Endodermal cell (in vitro differentiated cells): ENCODE data around the gene NLGN1. TPM values are rescaled to one million over a fixed set of nuclear protein-coding genes. Genes with fewer than 3 reads are reported as not detected.
"Not testable (repeated sequence)": the region's sequence is repeated elsewhere in the genome, so short reads cannot be mapped to it uniquely, and the experiment has no call there.

Source experiments
- DNase-seq: peaks from one replicate; pipeline ENCODE4 v3.0.0-alpha.2; 2017
- H3K27ac ChIP-seq: 2 replicates; pipeline ENCODE4 v1.5.1; 2013; ENCODE audit warnings: mild to moderate bottlenecking, low read depth, low read length, moderate library complexity
- H3K27me3 ChIP-seq: 2 replicates; pipeline ENCODE4 v1.6.1; 2013; ENCODE audit warnings: mild to moderate bottlenecking, low read length, moderate library complexity; ENCODE audit not compliant: insufficient read depth, control insufficient read depth, poor library complexity, severe bottlenecking
- H3K36me3 ChIP-seq: 2 replicates; pipeline ENCODE4 v1.7.0; 2013; ENCODE audit warnings: mild to moderate bottlenecking, low read length, moderate library complexity; ENCODE audit not compliant: control insufficient read depth, insufficient read depth
- H3K4me1 ChIP-seq: one replicate; pipeline ENCODE4 v1.7.0; 2013; ENCODE audit warnings: low read length; ENCODE audit not compliant: control insufficient read depth, insufficient read depth
- H3K4me3 ChIP-seq: 2 replicates; pipeline ENCODE4 v1.5.1; 2013; ENCODE audit warnings: mild to moderate bottlenecking, low read length, moderate library complexity
- H3K9ac ChIP-seq: 2 replicates; pipeline ENCODE4 v1.6.1; 2013; ENCODE audit warnings: mild to moderate bottlenecking, low read length, moderate library complexity; ENCODE audit not compliant: poor library complexity, severe bottlenecking; ENCODE audit errors: extremely low read depth
- H3K9me3 ChIP-seq: 2 replicates; pipeline ENCODE4 v1.6.1; 2013; ENCODE audit warnings: mild to moderate bottlenecking, low read length, moderate library complexity; ENCODE audit not compliant: control insufficient read depth
- H3K27ac Mint-ChIP-seq: 2 replicates; pipeline ENCODE4 v1.8.0; 2020; ENCODE audit warnings: mixed read lengths
- H3K27me3 Mint-ChIP-seq: 2 replicates; pipeline ENCODE4 v1.8.0; 2021; ENCODE audit warnings: mild to moderate bottlenecking, mixed read lengths; ENCODE audit not compliant: insufficient read depth
- H3K36me3 Mint-ChIP-seq: 2 replicates; pipeline ENCODE4 v1.8.0; 2020; ENCODE audit warnings: low read depth, mixed read lengths
- H3K4me1 Mint-ChIP-seq: 2 replicates; pipeline ENCODE4 v1.8.0; 2020; ENCODE audit warnings: mixed read lengths
- H3K4me3 Mint-ChIP-seq: 2 replicates; pipeline ENCODE4 v1.8.0; 2020; ENCODE audit warnings: mild to moderate bottlenecking, moderate library complexity, mixed read lengths
- H3K9me3 Mint-ChIP-seq: 2 replicates; pipeline ENCODE4 v1.8.0; 2020; ENCODE audit warnings: mild to moderate bottlenecking, mixed read lengths
- CTCF ChIP-seq: fragments of 200-600 bp; sonication (generic); conservative IDR thresholded peaks from 2 replicates; pipeline ENCODE4 v1.5.0; 2021; ENCODE audit warnings: antibody characterized with exemption, mild to moderate bottlenecking
- WGBS, 2 experiments: methylation state at CpG; one replicate each; pipeline versions ENCODE4 v1.1.5 to v1.1.7; 2013; ENCODE audit warnings: missing lambda C conversion rate in 2 of 2, mixed read lengths in 1 of 2; ENCODE audit not compliant: insufficient coverage in 1 of 2, insufficient read length in 1 of 2; 5-methylcytosine and 5-hydroxymethylcytosine counted together
- total RNA-seq, 2 donors: library from RNA; stranded (reverse); fragmentation: NEBNext Ultra II Directional in 1 of 2; extraction: Animal tissue kit (Norgen Biotek cat#: 25700) in 1 of 2; gene quantifications; 2 replicates in 1 of 2; 3 replicates in 1 of 2; pipeline ENCODE4 v1.2.1, GENCODE V29; 2021

Gene NLGN1
- total RNA-seq, 2 donors from 2014 or later: 3.4 to 14.3 TPM

- Mint-ChIP-seq H3K4me3 (no peak overlapping the region), H3K4me1 (peaks cover 9% of the 10 kb centered on the region), H3K27ac (no peak overlapping the region), H3K36me3 (no peaks in the 10 kb centered on the region), H3K27me3 (peaks cover 3% of the 10 kb centered on the region), H3K9me3 (peaks cover 7% of the 10 kb centered on the region)
- no peak overlapping the region for H3K9ac ChIP-seq
- no peak overlapping the region for H3K27ac ChIP-seq
- no peaks in the 10 kb centered on the region for H3K27me3 ChIP-seq
- 87 to 100% methylated on average over 1 to 2 of the region's 2 CpGs for WGBS, 2 experiments
- no peak overlapping the region for H3K4me3 ChIP-seq
- no peaks in the 10 kb centered on the region for H3K36me3 ChIP-seq
- no peak for DNase-seq
- H3K4me1 ChIP-seq: no peaks in the 10 kb centered on the region
- H3K9me3 ChIP-seq: no peaks in the 10 kb centered on the region
- no peak for TF ChIP-seq CTCF
These were observed 193.9 kb downstream of the NLGN1 start for GRCh38 chr3:173591401-173591800.

- H3K9me3 Mint-ChIP-seq, H3K4me1 Mint-ChIP-seq, H3K27me3 Mint-ChIP-seq, H3K9me3 ChIP-seq, H3K4me1 ChIP-seq, H3K27ac ChIP-seq, H3K36me3 Mint-ChIP-seq, H3K27ac Mint-ChIP-seq, H3K4me3 Mint-ChIP-seq, H3K4me3 ChIP-seq, H3K36me3 ChIP-seq, H3K9ac ChIP-seq, DNase-seq, H3K27me3 ChIP-seq: not testable (repeated sequence)
- WGBS, 2 experiments: 72 to 81% methylated on average over 2 to 3 of the region's 3 CpGs
These were observed 197.3 kb downstream of the NLGN1 start for GRCh38 chr3:173594881-173595280.

GRCh38 chr3:173599673-173600072, 202.1 kb downstream of the NLGN1 start:
- no peak for TF ChIP-seq CTCF
- Histone ChIP-seq H3K27me3 (no peaks in the 10 kb centered on the region), H3K4me3 (no peak overlapping the region), H3K27ac (no peak overlapping the region), H3K36me3 (no peaks in the 10 kb centered on the region), H3K9ac (no peak overlapping the region), H3K9me3 (no peaks in the 10 kb centered on the region), H3K4me1 (no peaks in the 10 kb centered on the region)
- Mint-ChIP-seq H3K4me1 (peaks cover 16% of the 10 kb centered on the region), H3K27me3 (no peaks in the 10 kb centered on the region), H3K27ac (no peak overlapping the region), H3K36me3 (no peaks in the 10 kb centered on the region), H3K4me3 (no peak overlapping the region), H3K9me3 (peaks cover 7% of the 10 kb centered on the region)
- no peak for DNase-seq
- 95 to 100% methylated on average over 1 to 2 of the region's 2 CpGs for WGBS, 2 experiments

- Mint-ChIP-seq H3K36me3 (no peaks in the 10 kb centered on the region), H3K4me3 (no peak overlapping the region), H3K27ac (no peak overlapping the region), H3K4me1 (peaks cover 11% of the 10 kb centered on the region), H3K27me3 (no peaks in the 10 kb centered on the region), H3K9me3 (no peaks in the 10 kb centered on the region)
- Histone ChIP-seq H3K4me3 (no peak overlapping the region), H3K9me3 (no peaks in the 10 kb centered on the region), H3K27ac (no peak overlapping the region), H3K36me3 (no peaks in the 10 kb centered on the region), H3K9ac (no peak overlapping the region), H3K4me1 (no peaks in the 10 kb centered on the region), H3K27me3 (no peaks in the 10 kb centered on the region)
- TF ChIP-seq CTCF: no peak
- no peak for DNase-seq
These were observed 217.0 kb downstream of the NLGN1 start for GRCh38 chr3:173614522-173614921.
